BJ (cell line): ENCODE data around the gene IFNGR2. TPM values are rescaled to one million over a fixed set of nuclear protein-coding genes. Genes with fewer than 3 reads are reported as not detected.

Experiments
- CTCF ChIA-PET: fragments of 350-600 bp; formaldehyde crosslinking; extraction: SDS; loops from one replicate; lab custom pipeline; 2021; ENCODE audit warnings: antibody characterized with exemption, inconsistent platforms; lab: Yijun Ruan, JAX
- POLR2A ChIA-PET: fragments of 300-600 bp; sonication (Branson Sonifier 250); formaldehyde crosslinking; extraction: SDS; loops from one replicate; lab custom pipeline; 2021; ENCODE audit warnings: antibody characterized with exemption; lab: Charles Lee
- DNase-seq: peaks from one replicate; pipeline ENCODE4 v3.0.0-alpha.2; 2011; ENCODE audit warnings: low read depth
- H3K27me3 ChIP-seq: 2 replicates; pipeline ENCODE4 v1.6.0; 2011; ENCODE audit warnings: low read length; ENCODE audit not compliant: control insufficient read depth, insufficient read depth
- H3K36me3 ChIP-seq: 2 replicates; pipeline ENCODE4 v1.5.1; 2011; ENCODE audit warnings: low read length; ENCODE audit not compliant: control insufficient read depth, insufficient read depth
- H3K4me3 ChIP-seq: 2 replicates; pipeline ENCODE4 v1.5.1; 2011; ENCODE audit warnings: low read depth, mild to moderate bottlenecking, control low read depth, low read length
- polyA plus RNA-seq: library from polyadenylated mRNA; depleted of rRNA; stranded (reverse); fragments of >200 nt; gene quantifications from 2 replicates; pipeline ENCODE4 v1.2.3, GENCODE V29; 2011
- TF ChIP-seq, protein P1 (sequence below): IDR thresholded peaks from 2 replicates; pipeline ENCODE4 v1.5.1; 2011; ENCODE audit warnings: low read depth, mild to moderate bottlenecking, control low read depth, inconsistent platforms, low read length, moderate library complexity; ENCODE audit not compliant: insufficient read depth

IFNGR2 gene
- polyA plus RNA-seq, 1 experiment = 114 TPM

DNA sequence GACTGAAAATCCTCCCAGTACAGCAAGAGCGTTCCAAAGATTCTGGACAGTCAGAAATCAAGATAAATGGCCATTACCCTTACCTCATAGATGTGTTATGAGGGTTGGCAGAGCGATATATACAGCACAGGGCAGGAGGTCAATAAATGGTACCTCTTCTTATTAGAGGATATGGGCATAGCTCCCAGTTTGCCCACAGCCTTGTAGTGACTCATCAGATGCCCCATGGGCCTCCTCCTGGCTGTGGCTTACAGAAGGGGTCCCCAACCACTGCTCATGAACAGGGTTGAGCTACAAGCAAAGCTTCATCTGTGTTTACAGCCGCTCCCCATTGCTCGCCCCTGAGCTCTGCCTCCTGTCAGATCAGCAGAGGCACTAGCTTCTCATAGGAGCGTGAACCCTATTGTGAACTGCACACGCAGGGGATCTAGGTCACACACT is 7.3 kb upstream of the IFNGR2 start:
- Histone ChIP-seq H3K4me3 (no peak overlapping the region), H3K36me3 (no peaks in the 10 kb centered on the region), H3K27me3 (no peaks in the 10 kb centered on the region)
- DNase-seq = no peak
- TF ChIP-seq, protein P1, sequence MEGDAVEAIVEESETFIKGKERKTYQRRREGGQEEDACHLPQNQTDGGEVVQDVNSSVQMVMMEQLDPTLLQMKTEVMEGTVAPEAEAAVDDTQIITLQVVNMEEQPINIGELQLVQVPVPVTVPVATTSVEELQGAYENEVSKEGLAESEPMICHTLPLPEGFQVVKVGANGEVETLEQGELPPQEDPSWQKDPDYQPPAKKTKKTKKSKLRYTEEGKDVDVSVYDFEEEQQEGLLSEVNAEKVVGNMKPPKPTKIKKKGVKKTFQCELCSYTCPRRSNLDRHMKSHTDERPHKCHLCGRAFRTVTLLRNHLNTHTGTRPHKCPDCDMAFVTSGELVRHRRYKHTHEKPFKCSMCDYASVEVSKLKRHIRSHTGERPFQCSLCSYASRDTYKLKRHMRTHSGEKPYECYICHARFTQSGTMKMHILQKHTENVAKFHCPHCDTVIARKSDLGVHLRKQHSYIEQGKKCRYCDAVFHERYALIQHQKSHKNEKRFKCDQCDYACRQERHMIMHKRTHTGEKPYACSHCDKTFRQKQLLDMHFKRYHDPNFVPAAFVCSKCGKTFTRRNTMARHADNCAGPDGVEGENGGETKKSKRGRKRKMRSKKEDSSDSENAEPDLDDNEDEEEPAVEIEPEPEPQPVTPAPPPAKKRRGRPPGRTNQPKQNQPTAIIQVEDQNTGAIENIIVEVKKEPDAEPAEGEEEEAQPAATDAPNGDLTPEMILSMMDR = no peak
- CTCF ChIA-PET = interaction anchor here (0.8 to 2.6 kb wide), 4 partner anchors 10 to 49 kb away, joined by 3 to 13 read pairs (median 6); no protein-coding TSS in a partner anchor
- POLR2A ChIA-PET = no interaction called here

DNA sequence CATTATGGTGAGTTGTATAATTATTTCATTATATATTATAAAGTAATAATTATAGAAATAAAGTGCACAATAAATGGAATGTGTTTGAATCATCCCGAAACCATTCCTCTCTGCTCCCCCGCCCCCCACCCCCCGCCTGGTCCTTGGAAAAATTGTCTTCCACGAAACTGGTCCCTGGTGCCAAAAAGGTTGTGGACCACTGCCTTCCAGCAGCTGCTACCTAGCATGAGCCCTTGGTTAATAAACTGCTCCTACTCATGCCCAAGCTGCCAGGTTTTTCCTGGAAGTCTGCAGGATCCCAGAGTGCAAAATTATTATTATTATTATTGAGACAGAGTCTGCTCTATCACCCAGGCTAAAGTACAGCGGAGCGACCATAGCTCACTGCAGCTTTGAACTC is 6.8 kb upstream of the IFNGR2 start:
- TF ChIP-seq, protein P1 = no peak
- no peak for DNase-seq
- Histone ChIP-seq H3K27me3 (no peaks in the 10 kb centered on the region), H3K4me3 (no peak overlapping the region), H3K36me3 (no peaks in the 10 kb centered on the region)
- ChIA-PET CTCF (interaction anchor here (0.6 to 2.6 kb wide), 8 partner anchors 11 to 481 kb away, joined by 3 to 13 read pairs (median 3); no protein-coding TSS in a partner anchor), POLR2A (interaction anchor here (0.6 kb wide), 1 partner anchor 135 kb away, joined by 3 read pairs; no protein-coding TSS in a partner anchor)

DNA sequence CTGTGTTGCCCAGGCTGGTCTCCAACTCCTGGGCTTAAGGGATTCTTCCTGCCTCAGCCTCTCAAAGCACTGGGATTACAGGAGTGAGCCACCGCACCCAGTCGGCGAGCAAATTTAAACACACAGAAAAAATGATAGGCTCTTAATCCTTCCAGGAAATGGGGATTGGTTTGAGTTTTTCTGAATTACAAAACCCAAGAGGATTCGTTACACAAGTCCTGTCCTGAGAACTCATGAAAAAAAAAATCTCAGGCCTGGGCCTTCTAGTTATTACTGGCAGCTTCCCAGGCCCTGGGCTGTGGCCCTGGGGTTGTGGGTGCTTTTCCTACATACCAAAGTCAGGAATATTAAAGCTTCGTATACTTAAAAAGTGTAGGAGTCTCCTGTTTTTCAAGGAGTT is 6.3 kb upstream of the IFNGR2 start:
- ChIA-PET POLR2A (interaction anchor here (0.6 kb wide), 2 partner anchors 10 to 135 kb away, joined by 3 to 5 read pairs; no protein-coding TSS in a partner anchor), CTCF (interaction anchor here (0.6 to 2.6 kb wide), 9 partner anchors 12 to 481 kb away, joined by 3 to 13 read pairs (median 3); no protein-coding TSS in a partner anchor)
- TF ChIP-seq, protein P1 = no peak
- no peaks in the 10 kb centered on the region for H3K36me3 ChIP-seq
- no peaks in the 10 kb centered on the region for H3K27me3 ChIP-seq
- no peak overlapping the region for H3K4me3 ChIP-seq
- DNase-seq = no peak

DNA sequence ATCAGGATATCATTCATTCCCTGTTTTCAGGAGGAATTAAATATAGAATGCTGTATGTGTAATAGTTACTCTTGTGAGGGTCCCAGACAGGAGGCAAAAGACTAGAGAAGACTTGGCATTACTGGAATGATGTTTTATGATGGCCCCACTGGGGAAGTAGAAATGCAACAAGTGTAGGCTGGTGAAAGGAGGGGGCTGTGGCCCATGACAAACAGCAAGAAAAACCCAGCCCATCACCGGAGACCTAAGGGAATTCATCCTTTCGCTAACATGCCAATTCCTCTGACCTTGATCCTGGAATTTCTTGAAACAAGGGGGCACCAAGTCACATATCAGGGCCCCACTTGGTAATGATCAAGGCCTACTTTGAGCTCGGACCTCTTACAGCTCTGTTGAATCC is 5.5 kb upstream of the IFNGR2 start:
- TF ChIP-seq, protein P1 = no peak
- DNase-seq = no peak
- H3K27me3 ChIP-seq = no peaks in the 10 kb centered on the region
- POLR2A ChIA-PET = interaction anchor here (0.6 kb wide), 1 partner anchor 9 kb away, joined by 5 read pairs; no protein-coding TSS in a partner anchor
- H3K4me3 ChIP-seq = no peak overlapping the region
- CTCF ChIA-PET = interaction anchor here (1.2 to 2.6 kb wide), 4 partner anchors 12 to 47 kb away, joined by 3 to 13 read pairs (median 7); no protein-coding TSS in a partner anchor
- H3K36me3 ChIP-seq = no peaks in the 10 kb centered on the region

DNA sequence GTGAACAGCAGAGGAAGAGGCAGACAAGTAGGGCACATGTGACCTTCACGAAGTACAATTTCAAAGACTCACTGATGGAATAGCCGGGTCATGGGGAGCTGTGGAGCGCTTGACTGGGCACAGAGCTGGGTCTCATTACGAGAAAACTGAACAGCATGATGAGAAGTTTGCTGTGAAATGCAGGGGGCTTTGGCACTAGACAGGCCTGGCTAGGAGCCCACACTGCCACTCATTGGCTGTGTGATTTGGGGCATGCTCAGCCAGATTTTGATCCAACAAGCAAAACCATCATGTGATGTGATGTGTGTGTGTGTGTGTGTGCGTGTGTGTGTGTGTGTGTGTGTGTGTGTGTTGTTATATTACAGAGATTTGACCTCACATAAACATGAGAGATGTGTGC is 4.9 kb upstream of the IFNGR2 start:
- Histone ChIP-seq H3K36me3 (no peaks in the 10 kb centered on the region), H3K4me3 (no peak overlapping the region), H3K27me3 (no peaks in the 10 kb centered on the region)
- no peak for DNase-seq
- ChIA-PET CTCF (interaction anchor here (0.6 kb wide), 1 partner anchor 187 kb away, joined by 3 read pairs; no protein-coding TSS in a partner anchor), POLR2A (no interaction called here)
- TF ChIP-seq, protein P1 = no peak
